A549 treated with GW870086 at 1 μM for 4 hours (cell line): ENCODE results near the gene ZNF763. TPM values are rescaled to one million over a fixed set of nuclear protein-coding genes. Genes with fewer than 3 reads are reported as not detected.

Source experiments
- total RNA-seq: library from RNA; stranded (reverse); fragments of 200-300 nt; extraction: Qiagen RNA extraction; gene quantifications from 5 replicates; pipeline ENCODE4 v1.2.3, GENCODE V29; 2022; ENCODE audit warnings: low read depth

The ZNF763 gene
- not detected in 5 replicates for total RNA-seq

DNA sequence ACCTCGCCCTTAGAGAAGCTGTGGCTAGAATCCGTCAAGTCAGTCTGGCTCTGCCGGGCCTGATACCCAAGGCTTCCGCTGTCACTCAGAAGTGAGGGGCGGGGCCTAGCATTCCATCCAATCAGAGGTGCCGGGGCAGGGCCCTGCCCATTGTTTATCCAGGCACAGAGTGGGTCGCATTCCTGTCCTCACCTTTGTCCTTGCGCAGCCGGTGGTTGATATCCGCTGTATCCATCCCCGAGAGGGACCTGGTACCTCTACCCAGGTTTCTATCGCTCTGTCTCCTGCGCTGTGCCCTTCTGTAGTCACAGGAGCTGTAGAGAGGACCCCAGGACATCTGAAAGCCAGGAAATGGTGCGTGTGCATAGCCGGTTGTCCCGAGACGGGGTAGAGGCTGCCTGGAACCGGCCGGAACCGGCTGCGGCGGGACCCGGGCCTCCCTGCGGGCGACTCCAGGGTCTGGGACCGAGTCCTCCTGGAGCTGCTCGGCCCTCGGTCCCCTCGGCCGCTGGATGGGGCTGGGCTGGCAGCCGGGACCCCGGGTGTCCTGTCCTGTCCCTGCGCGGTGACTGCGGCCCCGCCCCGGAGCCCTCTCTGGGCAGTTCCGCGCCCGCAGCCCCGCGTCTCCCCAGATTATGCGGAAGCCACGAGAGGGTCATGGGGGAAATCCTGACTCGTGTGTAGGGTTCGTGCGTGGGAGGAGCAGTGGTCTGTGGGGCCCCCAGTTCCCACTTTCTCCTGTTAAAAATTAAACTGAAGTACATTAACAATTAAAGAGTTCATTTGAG lies at the start of gene ZNF763:
Gene ZNF763 (plus strand): TSS at position 183 of the 788 bp plus-strand sequence. CDS start 169 bp downstream, at position 352.

DNA sequence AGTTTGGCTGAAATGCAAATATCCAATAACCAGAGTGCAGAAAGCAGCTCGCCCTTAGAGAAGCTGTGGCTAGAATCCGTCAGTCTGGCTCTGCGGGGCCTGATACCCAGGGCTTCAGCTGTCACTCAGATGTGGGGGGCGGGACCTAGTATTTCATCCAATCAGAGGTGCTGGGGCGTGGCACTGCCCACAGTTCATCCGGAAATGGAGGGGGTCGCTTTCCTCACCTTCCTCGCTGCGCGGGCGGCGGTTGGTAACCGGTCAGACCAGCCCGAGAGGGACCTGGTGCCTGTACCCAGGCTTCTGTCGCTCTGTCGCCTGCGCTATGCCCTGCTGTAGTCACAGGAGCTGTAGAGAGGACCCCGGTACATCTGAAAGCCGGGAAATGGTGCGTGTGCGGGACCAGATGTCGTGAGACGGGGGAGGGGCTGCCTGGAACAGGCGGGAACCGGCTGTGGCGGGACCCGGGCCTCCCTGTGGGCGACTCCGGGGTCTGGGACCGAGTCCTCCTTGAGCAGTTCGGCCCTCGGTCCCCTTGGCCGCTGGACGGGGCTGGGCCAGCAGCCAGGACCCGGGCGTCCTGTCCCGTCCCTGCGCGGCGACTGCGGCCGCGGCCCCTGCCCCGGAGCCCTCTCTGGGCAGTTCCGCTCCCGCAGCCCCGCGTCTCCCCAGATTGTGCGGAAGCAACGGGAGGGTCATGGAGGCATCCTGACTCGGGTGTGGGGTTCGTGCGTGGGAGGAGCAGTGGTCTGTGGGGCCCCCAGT lies 39.8 kb upstream of the ZNF763 start, which contains the start of gene ZNF700:
Gene ZNF700 (plus strand): TSS at position 222 of the 765 bp plus-strand sequence. CDS start 104 bp downstream, at position 326.

Other genes starting within 250 kb of the ZNF763 start
- gene ZNF823, start 226.1 kb upstream of the ZNF763 start, total RNA-seq, result 2.0 to 3.4 TPM (median 2.6 TPM) in 5 replicates
- gene ZNF441, start 198.0 kb upstream of the ZNF763 start, total RNA-seq, result not detected in 5 replicates
- gene ZNF491, start 166.5 kb upstream of the ZNF763 start, total RNA-seq, result not detected in 5 replicates
- gene ZNF440, start 150.8 kb upstream of the ZNF763 start, total RNA-seq, result 0.05 to 0.21 TPM (median 0.12 TPM) in 3 of 5 replicates, not detected in the others
- gene ZNF439, start 116.3 kb upstream of the ZNF763 start, total RNA-seq, result not detected in 5 replicates
- not detected in 5 replicates for gene ZNF69, start 77.3 kb upstream of the ZNF763 start, total RNA-seq
- 0.17 to 0.32 TPM (median 0.18 TPM) in 5 replicates for gene ZNF700, start 39.9 kb upstream of the ZNF763 start, total RNA-seq
- gene ZNF433, start 70.6 kb downstream of the ZNF763 start, total RNA-seq, result not detected in 5 replicates
- not detected in 5 replicates for gene ZNF878, start 87.9 kb downstream of the ZNF763 start, total RNA-seq
- not detected in 5 replicates for gene ZNF844, start 99.7 kb downstream of the ZNF763 start, total RNA-seq
- 0.23 to 0.25 TPM in 2 of 5 replicates, not detected in the others for gene ZNF20, start 175.3 kb downstream of the ZNF763 start, total RNA-seq
- gene ZNF625, start 191.7 kb downstream of the ZNF763 start, total RNA-seq, result not detected in 5 replicates
- gene ZNF136, start 198.1 kb downstream of the ZNF763 start, total RNA-seq, result 1.2 to 2.5 TPM (median 1.6 TPM) in 5 replicates